HS-27A (cell line): Measurements from ENCODE around the gene CHN1.

Source experiments
- DNase-seq: peaks from one replicate; pipeline ENCODE4 v3.0.0-alpha.2; 2012; ENCODE audit warnings: low read depth, missing footprints

The CHN1 gene

DNA sequence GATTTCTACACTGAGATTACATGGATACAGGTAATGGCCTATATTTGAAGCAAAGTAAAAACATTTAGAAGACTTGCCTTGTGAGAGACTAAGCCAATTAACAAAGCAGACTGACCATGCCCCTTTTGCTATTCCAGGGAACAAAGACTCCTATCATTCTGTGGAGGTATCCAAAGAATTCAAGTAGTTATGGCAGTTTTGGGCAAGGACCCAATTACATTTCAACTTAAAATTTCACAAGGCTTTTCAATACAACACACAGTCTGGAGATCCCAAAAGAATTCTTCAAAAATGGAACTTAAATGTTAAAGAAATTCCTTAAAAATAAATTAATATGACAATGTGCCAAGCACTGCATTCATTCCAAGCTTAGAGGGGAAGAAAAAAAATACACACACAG, 131.7 kb downstream of the CHN1 start:
- no peak for DNase-seq

GRCh38 chr2:174870787-174871186, 134.4 kb downstream of the CHN1 start:
- no peak for DNase-seq

GRCh38 chr2:174868878-174869277, 136.3 kb downstream of the CHN1 start:
- DNase-seq: no peak

DNA sequence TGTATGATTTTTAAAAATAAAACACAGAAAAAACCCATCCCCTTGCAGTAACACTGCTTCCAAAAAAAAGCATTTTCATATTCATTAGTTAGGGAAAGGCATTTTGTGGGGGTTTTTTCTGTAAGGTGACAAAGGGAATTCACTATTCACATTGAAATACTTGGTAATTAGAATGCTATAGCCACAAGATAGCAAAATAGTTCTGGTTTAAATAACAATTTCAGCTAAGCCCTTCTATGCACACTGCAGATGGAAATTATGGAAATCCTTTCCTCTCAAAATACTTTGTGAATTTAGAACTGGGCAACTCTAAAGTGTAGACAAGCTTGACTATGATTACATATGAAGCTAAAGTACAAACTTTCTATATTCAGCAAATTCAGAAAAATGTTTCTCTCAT, 138.8 kb downstream of the CHN1 start:
- no peak for DNase-seq

DNA sequence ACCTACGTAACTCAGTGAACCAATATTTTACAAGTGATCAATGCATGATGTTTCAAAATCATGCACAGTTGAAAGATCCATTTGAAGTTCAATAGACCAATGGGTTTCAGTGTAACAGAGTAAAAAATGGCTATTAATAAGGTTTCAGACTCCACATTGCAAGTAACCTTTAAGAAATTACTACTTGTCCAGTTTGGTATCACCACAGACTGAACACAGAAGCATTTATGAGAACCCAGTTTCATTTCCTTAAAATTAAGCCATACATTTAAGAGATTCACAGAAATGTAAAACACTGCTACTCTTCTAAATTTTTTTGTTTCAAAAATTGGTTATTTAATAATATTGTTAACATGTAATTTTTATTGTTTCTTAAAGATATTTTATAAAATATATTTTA, 142.0 kb downstream of the CHN1 start:
- no peak for DNase-seq

- no peak for DNase-seq
These were observed 145.5 kb downstream of the CHN1 start for GRCh38 chr2:174859563-174860169.

DNA sequence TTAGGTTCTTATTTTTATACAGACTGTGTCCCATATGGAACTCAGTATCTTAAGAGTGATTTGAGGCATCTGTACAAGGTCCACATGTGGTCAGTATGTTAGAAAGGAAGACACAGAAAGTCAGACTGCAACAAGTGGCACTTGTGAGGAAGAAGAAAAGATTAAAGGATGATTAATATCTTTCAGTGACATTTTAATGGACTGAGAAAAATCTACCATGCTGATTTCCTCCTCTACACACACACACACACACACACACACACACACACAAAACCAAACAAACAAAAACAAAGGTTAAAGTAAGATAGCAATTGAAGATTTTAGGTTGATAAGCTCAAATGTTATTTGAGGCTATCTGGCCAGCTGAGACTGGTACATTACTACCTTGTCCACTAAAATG, 146.4 kb downstream of the CHN1 start:
- no peak for DNase-seq

- DNase-seq: no peak
These were observed 148.7 kb downstream of the CHN1 start for GRCh38 chr2:174856447-174856846.

DNA sequence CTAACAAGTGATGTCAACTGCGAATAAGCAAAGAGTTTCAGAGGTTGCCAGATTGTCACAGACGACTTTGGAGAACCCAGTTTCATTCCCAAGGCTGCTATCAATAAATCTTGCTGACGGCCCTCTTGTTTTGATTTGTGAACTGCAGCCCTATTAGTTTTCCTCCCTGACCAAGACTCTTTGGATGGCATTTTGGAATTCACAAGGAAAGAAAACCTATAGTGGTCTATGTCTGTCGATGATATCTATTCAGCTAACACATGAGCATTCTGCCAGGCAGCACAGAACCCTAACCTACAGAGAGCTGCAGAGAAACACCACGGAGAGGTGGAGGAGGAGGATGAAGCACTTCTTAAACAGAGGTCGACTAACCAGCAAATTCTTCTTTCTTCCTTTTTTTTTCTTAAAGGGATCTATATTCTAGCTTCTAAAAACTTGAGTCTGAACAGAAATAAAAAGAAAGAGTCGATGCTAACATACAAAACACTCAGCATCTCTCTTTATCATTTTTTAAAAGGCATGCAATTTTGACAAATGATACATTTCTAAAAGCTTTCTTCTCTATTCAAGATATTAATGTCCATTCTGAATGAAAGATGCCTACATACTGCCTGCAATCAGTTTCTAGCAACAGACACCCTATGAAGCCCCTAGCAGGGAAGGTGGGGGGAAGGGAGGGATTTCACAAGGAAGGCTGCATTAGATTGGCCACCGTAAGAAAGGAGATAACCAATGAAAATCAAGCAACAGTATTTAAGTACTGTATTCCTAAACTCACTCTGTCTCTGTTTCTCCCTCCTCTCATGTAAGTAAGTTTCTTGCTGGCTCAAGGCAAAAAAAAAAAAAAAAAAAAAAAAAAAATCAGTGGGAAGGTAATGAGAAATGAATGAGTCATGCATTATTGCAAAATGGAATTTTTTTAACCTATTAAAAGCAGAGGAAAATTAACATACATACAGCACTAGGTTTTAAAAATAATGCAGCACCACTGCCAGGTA, 157.9 kb downstream of the CHN1 start:
- DNase-seq: peak; percentile 20

- DNase-seq: no peak
These were observed 159.0 kb downstream of the CHN1 start for GRCh38 chr2:174846218-174846617.

GRCh38 chr2:174844295-174844708, 160.9 kb downstream of the CHN1 start:
- DNase-seq: no peak

DNA sequence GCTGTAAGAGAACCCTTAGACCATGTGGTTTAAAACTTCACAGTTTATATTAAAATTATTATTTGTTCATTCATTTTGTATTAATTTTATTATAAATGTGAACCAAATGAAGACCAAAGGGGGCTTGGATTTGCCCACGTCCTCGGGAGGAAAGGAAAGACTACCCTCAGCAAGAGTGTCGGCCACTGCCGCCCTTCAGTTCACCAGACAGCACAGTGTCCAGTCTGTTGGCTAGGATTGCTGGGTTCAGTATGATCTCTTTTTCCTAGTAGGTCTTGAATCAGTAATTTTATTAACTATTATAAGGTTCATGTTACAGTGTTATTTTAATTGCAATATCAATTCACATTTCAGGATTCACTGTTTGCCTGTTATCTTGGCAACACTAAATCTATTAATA, 162.7 kb downstream of the CHN1 start:
- DNase-seq: no peak

GRCh38 chr2:174841936-174842335, 163.2 kb downstream of the CHN1 start:
- DNase-seq: no peak

DNA sequence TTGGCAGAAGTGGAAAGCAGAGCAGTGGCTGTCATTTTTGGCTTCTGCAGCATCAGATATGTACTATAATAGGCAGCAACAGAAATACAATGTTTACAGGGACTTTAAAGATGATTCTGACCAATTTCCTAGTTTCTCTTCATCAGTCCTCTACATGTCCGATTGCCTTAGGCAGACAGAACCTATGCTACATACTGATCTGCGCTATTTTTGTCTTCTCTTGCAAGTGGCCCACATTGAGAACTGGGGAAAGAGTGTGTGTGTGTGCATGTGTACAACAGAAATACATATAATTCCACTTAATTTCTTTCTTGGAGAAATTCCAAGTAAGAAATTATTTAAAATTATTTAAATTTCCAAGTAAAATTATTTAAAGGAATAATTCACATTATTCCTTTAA, 163.8 kb downstream of the CHN1 start:
- no peak for DNase-seq

GRCh38 chr2:174840436-174840835, 164.7 kb downstream of the CHN1 start:
- no peak for DNase-seq

DNA sequence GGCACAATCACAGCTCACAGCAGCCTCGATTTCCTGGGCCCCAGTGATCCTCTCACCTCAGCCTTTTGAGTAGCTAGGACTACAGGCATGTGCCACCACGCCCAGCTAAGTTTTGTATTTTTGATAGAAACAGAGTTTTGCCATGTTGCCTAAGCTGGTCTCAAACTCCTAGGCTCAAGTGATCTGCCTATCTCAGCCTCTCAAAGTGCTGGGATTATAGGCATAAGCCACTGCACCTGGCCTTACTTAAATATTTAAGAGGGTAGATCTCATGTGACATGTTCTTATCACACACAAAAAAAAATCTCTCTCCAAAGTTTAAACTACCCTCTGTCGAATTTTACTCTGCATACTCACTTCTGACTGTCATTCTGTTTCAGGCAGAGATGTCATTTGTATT, 165.5 kb downstream of the CHN1 start:
- DNase-seq: no peak

DNA sequence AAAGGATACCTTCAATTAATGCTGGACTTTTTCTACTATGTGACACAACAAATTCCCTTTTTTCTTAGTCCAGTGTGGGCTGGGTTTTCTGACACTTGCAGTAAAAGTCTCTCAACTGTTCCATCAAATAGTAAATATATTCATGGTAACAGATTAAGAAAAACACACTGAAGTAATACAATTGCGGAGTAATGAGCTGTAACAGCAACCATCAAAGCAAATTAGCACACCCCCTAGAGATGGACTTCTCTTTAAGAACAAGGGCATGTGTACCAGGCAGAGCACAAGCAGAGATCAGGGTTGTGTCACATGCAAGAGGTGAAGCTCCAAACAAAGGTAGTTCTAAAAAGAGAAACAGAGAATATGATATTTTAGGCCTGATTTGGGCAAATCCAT, 168.2 kb downstream of the CHN1 start:
- no peak for DNase-seq

DNA sequence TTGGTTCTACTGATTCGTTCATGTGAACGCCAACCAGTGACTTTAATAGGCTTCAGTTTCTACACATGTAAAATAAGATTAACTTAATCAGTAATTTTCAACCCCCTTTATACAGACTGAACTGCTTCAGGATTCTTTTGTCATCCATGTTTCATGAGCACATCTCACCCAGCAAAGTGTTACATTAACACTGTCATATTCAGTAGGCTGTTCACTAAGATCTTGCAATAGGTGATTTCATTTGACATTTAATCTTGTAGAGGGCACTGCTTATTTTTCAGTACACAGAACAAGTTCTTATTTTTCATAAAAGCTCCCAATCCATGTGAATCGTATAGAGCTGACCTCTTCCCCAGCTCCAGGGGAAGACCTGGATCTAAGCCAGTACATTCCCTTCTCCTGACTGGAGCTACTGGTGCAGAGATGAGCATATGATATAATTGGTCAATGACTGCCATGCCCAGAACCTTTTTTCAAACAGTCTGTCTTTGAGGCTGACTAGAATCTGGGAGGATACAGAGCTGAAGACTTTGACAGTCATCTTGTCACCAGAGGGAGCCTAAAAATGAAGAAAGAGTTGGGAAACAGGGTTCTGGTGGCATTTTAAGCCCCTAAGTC, 168.7 kb downstream of the CHN1 start:
- peak; percentile 69 for DNase-seq

GRCh38 chr2:174835797-174836255, 169.4 kb downstream of the CHN1 start:
- peak; percentile 5 for DNase-seq

DNA sequence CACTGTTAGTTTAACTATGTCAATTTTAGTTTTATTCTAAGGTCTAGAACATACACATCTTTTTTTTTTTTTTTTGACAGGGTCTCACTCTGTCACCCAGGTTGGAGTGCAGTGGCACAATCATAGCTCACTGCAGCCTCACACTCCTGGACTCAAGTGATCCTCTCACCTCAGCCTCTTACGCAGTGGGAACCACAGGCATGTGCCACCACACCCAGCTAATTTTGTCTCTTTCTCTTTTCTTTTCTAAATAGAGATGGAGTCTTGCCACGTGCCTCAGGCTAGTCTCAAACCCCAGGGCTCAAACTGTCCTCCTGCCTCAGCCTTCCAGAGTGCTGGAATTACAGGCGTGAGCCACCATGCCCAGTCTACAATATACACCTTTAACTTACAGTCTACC, 171.4 kb downstream of the CHN1 start:
- no peak for DNase-seq

DNA sequence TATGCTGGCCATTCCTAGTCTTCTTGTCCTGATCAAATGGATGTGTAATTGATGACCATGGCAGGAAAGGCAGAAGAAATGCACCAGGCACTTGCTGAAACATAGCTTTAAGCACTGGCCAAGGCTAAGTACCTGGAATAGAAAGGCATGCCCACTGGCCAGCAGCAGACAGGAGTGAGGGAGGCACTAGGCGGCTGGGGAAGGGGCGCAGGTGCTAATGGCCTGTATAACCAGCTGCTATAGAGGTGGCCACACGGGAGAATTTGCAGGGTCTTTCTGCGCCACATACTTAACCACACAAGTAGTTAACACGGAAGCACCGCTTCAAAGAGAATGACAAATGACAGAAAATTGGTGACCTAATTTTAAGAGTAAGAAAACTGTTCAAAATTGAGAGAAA, 174.6 kb downstream of the CHN1 start:
- no peak for DNase-seq

- DNase-seq: no peak
These were observed 175.6 kb downstream of the CHN1 start for GRCh38 chr2:174829550-174829949.
